Uterus (tissue), 4 donors: ENCODE results near the gene MINDY1. TPM values are rescaled to one million over a fixed set of nuclear protein-coding genes. Genes with fewer than 3 reads are reported as not detected.

Source experiments
- DNase-seq, 2 donors: peaks; one replicate each; pipeline ENCODE4 v3.0.0-alpha.2; 2019 to 2020
- H3K27ac ChIP-seq, 2 donors: fragments of 200-600 bp; sonication (generic); 1 replicate in 1 of 2; 2 replicates in 1 of 2; pipeline ENCODE4 v1.5.1; 2016 to 2018
- H3K27me3 ChIP-seq, 2 donors: fragments of 200-600 bp; sonication (generic); one replicate each; pipeline ENCODE4 v1.5.1; 2018 to 2019; ENCODE audit warnings: control low read depth in 1 of 2
- H3K36me3 ChIP-seq, 2 donors: fragments of 200-600 bp; sonication (generic); one replicate each; pipeline ENCODE4 v1.5.1; 2019; ENCODE audit warnings: control low read depth in 1 of 2
- H3K4me1 ChIP-seq, 2 donors: fragments of 200-600 bp; sonication (generic); one replicate each; pipeline ENCODE4 v1.5.1; 2018 to 2019; ENCODE audit warnings: control low read depth in 1 of 2
- H3K4me3 ChIP-seq, 2 donors: fragments of 200-600 bp; sonication (generic); 1 replicate in 1 of 2; 2 replicates in 1 of 2; pipeline ENCODE4 v1.5.1; 2018 to 2019; ENCODE audit warnings: mild to moderate bottlenecking in 1 of 2
- H3K9me3 ChIP-seq, 2 donors: fragments of 200-600 bp; sonication (generic); one replicate each; pipeline ENCODE4 v1.5.1; 2019; ENCODE audit warnings: control low read depth in 1 of 2
- CTCF ChIP-seq, 4 experiments: fragments of 200-600 bp in 2 of 4; fragments of 450-650 bp in 2 of 4; sonication (generic) in 2 of 4; IDR thresholded peaks; one replicate each; pipeline ENCODE4 v1.5.1; 2016 to 2019; ENCODE audit warnings: antibody characterized with exemption in 4 of 4, mild to moderate bottlenecking in 2 of 4, moderate library complexity in 1 of 4
- POLR2A ChIP-seq, 2 donors: fragments of 450-650 bp; IDR thresholded peaks; one replicate each; pipeline ENCODE4 v1.6.1; 2016; ENCODE audit warnings: antibody characterized with exemption in 2 of 2, mild to moderate bottlenecking in 1 of 2, moderate library complexity in 1 of 2
- intact Hi-C: fragments of 100-400 bp; cut with DNase I; formaldehyde crosslinking; loops from one replicate; pipeline ENCODE4 v1.15.1; 2023; ENCODE audit warnings: low total_unique reads
- total RNA-seq, 4 donors: library from RNA; depleted of rRNA in 3 of 4; stranded (reverse); fragments of >200 nt in 3 of 4; gene quantifications; one replicate each; pipeline versions ENCODE4 v1.1.0 to v1.2.4, GENCODE V29; 2014 to 2023
- donor health status: DM: yes; HTN: yes; CAD: no.

The MINDY1 gene
- total RNA-seq, 4 donors from 2014 or later = 10.0 to 37.7 (median 24.6) TPM

- intact Hi-C loops = no loop called here
- H3K4me3 ChIP-seq = no peak overlapping the region
- no peaks in the 10 kb centered on the region for H3K9me3 ChIP-seq
- TF ChIP-seq CTCF (IDR thresholded peaks at IDR 0.05) (no peak), POLR2A (IDR thresholded peaks at IDR 0.05) (no peak)
- H3K27ac ChIP-seq = no peak overlapping the region
- no peaks in the 10 kb centered on the region for H3K36me3 ChIP-seq
- no peaks in the 10 kb centered on the region for H3K27me3 ChIP-seq
- peaks cover 0 to 4% of the 10 kb centered on the region in 2 donors for H3K4me1 ChIP-seq
- DNase-seq = no peak
Observed at GRCh38 chr1:151002051-151002450, 4.7 kb downstream of the MINDY1 start.

- intact Hi-C loops = no loop called here
- DNase-seq = no peak
- H3K9me3 ChIP-seq = no peaks in the 10 kb centered on the region
- H3K27me3 ChIP-seq = no peaks in the 10 kb centered on the region
- no peak overlapping the region for H3K4me3 ChIP-seq
- no peak for TF ChIP-seq POLR2A (IDR thresholded peaks at IDR 0.05)
- TF ChIP-seq CTCF (IDR thresholded peaks at IDR 0.05) = no peak
- no peaks in the 10 kb centered on the region for H3K36me3 ChIP-seq
- H3K27ac ChIP-seq = no peak overlapping the region
- peaks cover 0 to 4% of the 10 kb centered on the region in 2 donors for H3K4me1 ChIP-seq
Observed at GRCh38 chr1:151001602-151002001, 5.1 kb downstream of the MINDY1 start.

- Histone ChIP-seq H3K36me3 (no peaks in the 10 kb centered on the region), H3K27ac (no peak overlapping the region)
Observed at GRCh38 chr1:151000408-151000807, 6.3 kb downstream of the MINDY1 start.

GRCh38 chr1:150999926-151000325 lies 6.8 kb downstream of the MINDY1 start:
- no peak overlapping the region for H3K27ac ChIP-seq
- peaks cover 7% of the 10 kb centered on the region in 2 donors for H3K4me1 ChIP-seq
- H3K27me3 ChIP-seq = no peaks in the 10 kb centered on the region
- no peaks in the 10 kb centered on the region for H3K9me3 ChIP-seq
- no peak for TF ChIP-seq POLR2A (IDR thresholded peaks at IDR 0.05)
- TF ChIP-seq CTCF (IDR thresholded peaks at IDR 0.05) = no peak
- intact Hi-C loops = no loop called here
- no peak overlapping the region for H3K4me3 ChIP-seq
- no peak for DNase-seq
- no peaks in the 10 kb centered on the region for H3K36me3 ChIP-seq

More at GRCh38 chr1:151000408-151000807, 6.3 kb downstream of the MINDY1 start:
- peaks cover 6 to 7% of the 10 kb centered on the region in 2 donors for H3K4me1 ChIP-seq
- intact Hi-C loops = no loop called here
- H3K9me3 ChIP-seq = no peaks in the 10 kb centered on the region
- no peak overlapping the region for H3K4me3 ChIP-seq
- no peak for DNase-seq
- no peaks in the 10 kb centered on the region for H3K27me3 ChIP-seq
- TF ChIP-seq POLR2A (IDR thresholded peaks at IDR 0.05) = no peak
- TF ChIP-seq CTCF (IDR thresholded peaks at IDR 0.05) = no peak

GRCh38 chr1:150999051-150999674 lies 7.5 kb downstream of the MINDY1 start:
- H3K27ac ChIP-seq = no peak overlapping the region
- no peaks in the 10 kb centered on the region for H3K9me3 ChIP-seq
- no peak for TF ChIP-seq CTCF (IDR thresholded peaks at IDR 0.05)
- TF ChIP-seq POLR2A (IDR thresholded peaks at IDR 0.05) = no peak
- H3K36me3 ChIP-seq = no peaks in the 10 kb centered on the region
- H3K4me1 ChIP-seq = peaks cover 7% of the 10 kb centered on the region in 2 donors
- DNase-seq = no peak
- no peak overlapping the region for H3K4me3 ChIP-seq
- H3K27me3 ChIP-seq = no peaks in the 10 kb centered on the region
- intact Hi-C loops = no loop called here
